ENCODE data around the gene CDKN2B-AS1. TPM values are rescaled to one million over a fixed set of nuclear protein-coding genes. Genes with fewer than 3 reads are reported as not detected.

CDKN2B-AS1 gene
- total and polyA plus RNA-seq, 2 experiments from 2014 or later: 0.61 to 4.1 TPM

- Histone ChIP-seq H3K4me1 (ENCODE audit: insufficient read depth) (peaks cover 17% of the 10 kb centered on the region), H3K27me3 (replicated peaks; ENCODE audit: insufficient read depth) (no peaks in the 10 kb centered on the region), H4K20me1 (ENCODE audit: insufficient read depth) (no peaks in the 10 kb centered on the region), H3K9me3 (ENCODE audit: low read depth) (no peaks in the 10 kb centered on the region), H3K9ac (no peak overlapping the region), H3K79me2 (ENCODE audit: insufficient read depth) (no peaks in the 10 kb centered on the region), H3K27ac (no peak overlapping the region), H3K4me2 (ENCODE audit: unreplicated experiment) (no peak overlapping the region), H3K4me3 (no peak overlapping the region), H3F3A (ENCODE audit: insufficient read depth) (no peaks in the 10 kb centered on the region), H2AFZ (no peak overlapping the region), H3K9me2 (ENCODE audit: insufficient read depth) (no peaks in the 10 kb centered on the region), H3K36me3 (ENCODE audit: low read depth) (no peaks in the 10 kb centered on the region)
- in situ Hi-C loops (cut with MboI): no loop called here
- TF ChIP-seq EZH2phosphoT487 (IDR thresholded peaks at IDR 0.05; ENCODE audit: insufficient read depth, low read depth) (no peak), EZH2 (IDR thresholded peaks at IDR 0.05; ENCODE audit: insufficient read depth, poor library complexity, severe bottlenecking) (no peak)
- 92 to 100% methylated on average over 1 of the region's 1 CpG for WGBS, 2 experiments (ENCODE audit: low coverage in 1 of 2, low lambda C conversion rate in 2 of 2, missing lambda C conversion rate in 2 of 2)
- DNase-seq: no peak
These were observed 11.0 kb upstream of the CDKN2B-AS1 start for GRCh38 chr9:21983561-21983935.

GRCh38 chr9:21984101-21984500 is 10.5 kb upstream of the CDKN2B-AS1 start:
- Histone ChIP-seq H2AFZ (no peak overlapping the region), H3K4me3 (no peak overlapping the region), H3K36me3 (ENCODE audit: low read depth) (no peaks in the 10 kb centered on the region), H3K9me3 (ENCODE audit: low read depth) (no peaks in the 10 kb centered on the region), H3K4me1 (ENCODE audit: insufficient read depth) (peaks cover 17% of the 10 kb centered on the region), H3K9me2 (ENCODE audit: insufficient read depth) (no peaks in the 10 kb centered on the region), H4K20me1 (ENCODE audit: insufficient read depth) (no peaks in the 10 kb centered on the region), H3K4me2 (ENCODE audit: unreplicated experiment) (no peak overlapping the region), H3K9ac (no peak overlapping the region), H3K27ac (no peak overlapping the region), H3K79me2 (ENCODE audit: insufficient read depth) (no peaks in the 10 kb centered on the region), H3F3A (ENCODE audit: insufficient read depth) (no peaks in the 10 kb centered on the region), H3K27me3 (replicated peaks; ENCODE audit: insufficient read depth) (no peaks in the 10 kb centered on the region)
- DNase-seq: no peak
- in situ Hi-C loops (cut with MboI): no loop called here
- TF ChIP-seq EZH2 (IDR thresholded peaks at IDR 0.05; ENCODE audit: insufficient read depth, poor library complexity, severe bottlenecking) (no peak), EZH2phosphoT487 (IDR thresholded peaks at IDR 0.05; ENCODE audit: insufficient read depth, low read depth) (no peak)

DNA sequence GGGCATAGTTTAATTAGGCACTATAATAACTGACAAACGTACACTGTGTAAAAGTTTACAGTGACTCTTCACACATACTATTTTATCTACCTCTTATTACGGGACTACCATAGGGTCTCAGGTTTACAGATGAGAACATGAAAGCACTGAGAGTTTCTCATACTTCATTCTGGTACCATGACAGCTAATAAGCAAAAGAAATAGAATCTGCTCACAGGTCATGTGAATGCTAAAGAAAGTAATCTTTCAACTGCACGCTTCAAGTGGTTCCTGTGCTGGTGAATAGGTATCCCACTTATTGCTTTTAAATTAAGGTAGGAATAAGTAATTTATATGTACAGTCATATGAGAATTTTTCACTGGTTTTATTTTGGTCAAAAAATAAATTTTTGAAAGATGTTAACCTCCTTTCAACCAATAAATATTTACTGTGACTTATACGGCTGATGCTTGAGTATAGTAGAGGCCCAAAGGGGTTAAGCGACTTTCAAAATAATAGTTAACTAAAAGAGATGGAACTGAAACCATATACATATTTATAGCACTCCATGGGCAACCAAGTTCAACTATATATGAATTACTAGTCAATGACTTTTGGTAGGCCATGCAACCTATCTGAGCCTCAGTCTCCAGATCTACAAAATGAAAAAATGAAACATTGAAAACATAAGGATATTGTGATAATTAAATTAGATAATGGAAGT is 8.5 kb upstream of the CDKN2B-AS1 start:
- 86 to 87% methylated on average over 5 of the region's 5 CpGs for WGBS, 2 experiments (ENCODE audit: low coverage in 1 of 2, low lambda C conversion rate in 2 of 2, missing lambda C conversion rate in 2 of 2)
- H3K79me2 ChIP-seq (ENCODE audit: insufficient read depth): peaks cover 4% of the 10 kb centered on the region; the same call in 1 of the 2 replicates
- no peaks in the 10 kb centered on the region for H3K27me3 ChIP-seq (replicated peaks; ENCODE audit: insufficient read depth)
- no peaks in the 10 kb centered on the region for H3K9me2 ChIP-seq (ENCODE audit: insufficient read depth)
- no peak overlapping the region; the same call in 1 of the 2 replicates for H3K9ac ChIP-seq
- H3K9me3 ChIP-seq (ENCODE audit: low read depth): no peaks in the 10 kb centered on the region
- H3K27ac ChIP-seq: peak overlapping the region; percentile 70
- H3F3A ChIP-seq (ENCODE audit: insufficient read depth): no peaks in the 10 kb centered on the region
- no peaks in the 10 kb centered on the region for H4K20me1 ChIP-seq (ENCODE audit: insufficient read depth)
- TF ChIP-seq EZH2 (IDR thresholded peaks at IDR 0.05; ENCODE audit: insufficient read depth, poor library complexity, severe bottlenecking) (no peak), EZH2phosphoT487 (IDR thresholded peaks at IDR 0.05; ENCODE audit: insufficient read depth, low read depth) (no peak)
- no peak for DNase-seq
- no peaks in the 10 kb centered on the region for H3K36me3 ChIP-seq (ENCODE audit: low read depth)
- H2AFZ ChIP-seq: peak overlapping the region; percentile 66; the same call in 1 of the 2 replicates
- in situ Hi-C loops (cut with MboI): no loop called here
- H3K4me3 ChIP-seq: no peak overlapping the region
- H3K4me2 ChIP-seq (ENCODE audit: unreplicated experiment): peak overlapping the region; percentile 98
- peaks cover 23% of the 10 kb centered on the region for H3K4me1 ChIP-seq (ENCODE audit: insufficient read depth)

GRCh38 chr9:21988056-21988990 is 6.3 kb upstream of the CDKN2B-AS1 start:
- Histone ChIP-seq H2AFZ (peak overlapping the region; percentile 66), H3K79me2 (ENCODE audit: insufficient read depth) (peaks cover 22% of the 10 kb centered on the region), H3K4me3 (peak overlapping the region; percentile 59), H3K9me2 (ENCODE audit: insufficient read depth) (no peaks in the 10 kb centered on the region), H4K20me1 (ENCODE audit: insufficient read depth) (no peaks in the 10 kb centered on the region), H3F3A (ENCODE audit: insufficient read depth) (no peaks in the 10 kb centered on the region), H3K4me2 (ENCODE audit: unreplicated experiment) (peak overlapping the region; percentile 98), H3K27ac (peak overlapping the region; percentile 70), H3K27me3 (replicated peaks; ENCODE audit: insufficient read depth) (no peaks in the 10 kb centered on the region), H3K9ac (peak overlapping the region; percentile 78), H3K4me1 (ENCODE audit: insufficient read depth) (peaks cover 33% of the 10 kb centered on the region), H3K36me3 (ENCODE audit: low read depth) (no peaks in the 10 kb centered on the region), H3K9me3 (ENCODE audit: low read depth) (no peaks in the 10 kb centered on the region)
- in situ Hi-C loops (cut with MboI): no loop called here
- WGBS, 2 experiments (ENCODE audit: low coverage in 1 of 2, low lambda C conversion rate in 2 of 2, missing lambda C conversion rate in 2 of 2): 64 to 68% methylated on average over 9 of the region's 9 CpGs
- TF ChIP-seq EZH2 (IDR thresholded peaks at IDR 0.05; ENCODE audit: insufficient read depth, poor library complexity, severe bottlenecking): no peak
- TF ChIP-seq EZH2phosphoT487 (IDR thresholded peaks at IDR 0.05; ENCODE audit: insufficient read depth, low read depth): no peak
- no peak for DNase-seq

All from GM23248 (cell line).